Tibial artery (tissue), 4 donors: Measurements from ENCODE around the gene TMX3.

ENCODE experiments used
- DNase-seq, 2 donors: peaks; one replicate each; pipeline ENCODE4 v3.0.0-alpha.2; 2019
- H3K27ac ChIP-seq, 2 donors: fragments of 200-600 bp; sonication (generic) in 1 of 2; 1 replicate in 1 of 2; 2 replicates in 1 of 2; pipeline ENCODE4 v1.5.1; 2018 to 2019; ENCODE audit warnings: mild to moderate bottlenecking in 1 of 2
- H3K27me3 ChIP-seq, 2 donors: fragments of 200-600 bp; sonication (generic) in 1 of 2; one replicate each; pipeline versions ENCODE4 v1.5.1 to v1.6.0; 2016 to 2019
- H3K36me3 ChIP-seq, 3 donors: fragments of 200-600 bp; sonication (generic) in 2 of 3; one replicate each; pipeline ENCODE4 v1.5.1; 2016 to 2019; ENCODE audit warnings: mild to moderate bottlenecking in 2 of 3
- H3K4me1 ChIP-seq, 4 donors: fragments of 200-600 bp; sonication (generic) in 2 of 4; 1 replicate in 3 of 4; 2 replicates in 1 of 4; pipeline ENCODE4 v1.5.1; 2016 to 2019
- H3K4me3 ChIP-seq, 2 donors: fragments of 200-600 bp; sonication (generic) in 1 of 2; 1 replicate in 1 of 2; 2 replicates in 1 of 2; pipeline ENCODE4 v1.5.1; 2018 to 2019; ENCODE audit warnings: mild to moderate bottlenecking in 2 of 2
- H3K9me3 ChIP-seq, 3 donors: fragments of 200-600 bp; sonication (generic) in 1 of 3; one replicate each; pipeline ENCODE4 v1.5.1; 2016 to 2019
- CTCF ChIP-seq, 2 experiments: fragments of 200-600 bp in 1 of 2; fragments of 450-650 bp in 1 of 2; IDR thresholded peaks; one replicate each; pipeline ENCODE4 v1.5.1; 2017 to 2019; ENCODE audit warnings: antibody characterized with exemption in 2 of 2, mild to moderate bottlenecking in 1 of 2, moderate library complexity in 1 of 2
- intact Hi-C: fragments of 100-400 bp; cut with DNase I; formaldehyde crosslinking; loops from one replicate; pipeline ENCODE4 v1.15.0; 2023; ENCODE audit warnings: low total_unique reads

Gene TMX3

GRCh38 chr18:68714712-68715496 is at the start of gene TMX3:
TSS of gene TMX3 (minus strand) at chr18:68715108. CDS start at chr18:68714981, 127 bp downstream.
- Histone ChIP-seq H3K4me1 (peaks cover 0 to 22% (median 14%) of the 10 kb centered on the region in 4 donors), H3K27me3 (no peaks in the 10 kb centered on the region), H3K27ac (peak within 1 kb of the TSS; percentile 80 to 83), H3K9me3 (no peaks in the 10 kb centered on the region), H3K36me3 (peaks cover 13 to 21% (median 21%) of the 10 kb centered on the region in 3 donors), H3K4me3 (peak within 1 kb of the TSS; percentile 88 to 94)
- intact Hi-C loops = no loop called here
- TF ChIP-seq CTCF (IDR thresholded peaks at IDR 0.05) = no peak
- DNase-seq = peak; percentile 87 to 94

- H3K27me3 ChIP-seq = no peaks in the 10 kb centered on the region
- H3K4me1 ChIP-seq = no peaks in the 10 kb centered on the region
- DNase-seq = no peak
- intact Hi-C loops = no loop called here
- H3K4me3 ChIP-seq = no peak overlapping the region
- no peaks in the 10 kb centered on the region for H3K36me3 ChIP-seq
- no peaks in the 10 kb centered on the region for H3K9me3 ChIP-seq
- no peak overlapping the region for H3K27ac ChIP-seq
- TF ChIP-seq CTCF (IDR thresholded peaks at IDR 0.05) = no peak
Observed at GRCh38 chr18:68764016-68764415, 49.1 kb upstream of the TMX3 start.

- intact Hi-C loops = no loop called here
- Histone ChIP-seq H3K4me1 (no peaks in the 10 kb centered on the region), H3K9me3 (peaks cover 0 to 4% (median 0%) of the 10 kb centered on the region in 3 donors), H3K36me3 (no peaks in the 10 kb centered on the region), H3K27me3 (no peaks in the 10 kb centered on the region), H3K4me3 (no peak overlapping the region), H3K27ac (no peak overlapping the region)
- DNase-seq = no peak
- no peak for TF ChIP-seq CTCF (IDR thresholded peaks at IDR 0.05)
Observed at GRCh38 chr18:68763083-68763482, 48.2 kb upstream of the TMX3 start.

- intact Hi-C loops = no loop called here
- TF ChIP-seq CTCF (IDR thresholded peaks at IDR 0.05) = no peak
- no peak overlapping the region for H3K4me3 ChIP-seq
- DNase-seq = no peak
- no peak overlapping the region for H3K27ac ChIP-seq
- H3K4me1 ChIP-seq = no peaks in the 10 kb centered on the region
- no peaks in the 10 kb centered on the region for H3K36me3 ChIP-seq
- no peaks in the 10 kb centered on the region for H3K27me3 ChIP-seq
- H3K9me3 ChIP-seq = peaks cover 0 to 4% (median 0%) of the 10 kb centered on the region in 3 donors
Observed at GRCh38 chr18:68759308-68759707, 44.4 kb upstream of the TMX3 start.

- Histone ChIP-seq H3K27ac (no peak overlapping the region), H3K36me3 (no peaks in the 10 kb centered on the region), H3K4me3 (no peak overlapping the region), H3K27me3 (no peaks in the 10 kb centered on the region), H3K9me3 (peaks cover 0 to 4% (median 0%) of the 10 kb centered on the region in 3 donors), H3K4me1 (no peaks in the 10 kb centered on the region)
- TF ChIP-seq CTCF (IDR thresholded peaks at IDR 0.05) = no peak
- intact Hi-C loops = no loop called here
- DNase-seq = no peak
Observed at GRCh38 chr18:68757126-68757525, 42.2 kb upstream of the TMX3 start.
